Activated naive CD8-positive, alpha-beta T cell treated with anti-CD3 and anti-CD28 coated beads, Interleukin-2, amount 50 U/mL, for 24 hours (primary cell): ENCODE measurements around the gene IL25.

Source experiments
- ATAC-seq: fragments of 150-1000 bp; cut with Tn5 transposase; one replicate; pipeline ENCODE4 v1.10.0; 2021
- DNase-seq: peaks from one replicate; pipeline ENCODE4 v3.0.0; 2021
- H3K27ac Mint-ChIP-seq: one replicate; pipeline ENCODE4 v1.8.0; 2021; ENCODE audit warnings: mild to moderate bottlenecking, mixed read lengths
- H3K27me3 Mint-ChIP-seq: one replicate; pipeline ENCODE4 v1.8.0; 2021; ENCODE audit warnings: mixed read lengths
- H3K36me3 Mint-ChIP-seq: one replicate; pipeline ENCODE4 v1.8.0; 2021; ENCODE audit warnings: low read depth, mixed read lengths
- H3K4me1 Mint-ChIP-seq: one replicate; pipeline ENCODE4 v1.8.0; 2021; ENCODE audit warnings: mixed read lengths
- H3K4me3 Mint-ChIP-seq: one replicate; pipeline ENCODE4 v1.8.0; 2021; ENCODE audit warnings: mild to moderate bottlenecking, moderate library complexity, mixed read lengths
- H3K9me3 Mint-ChIP-seq: one replicate; pipeline ENCODE4 v1.8.0; 2021; ENCODE audit warnings: mixed read lengths

IL25 gene

DNA sequence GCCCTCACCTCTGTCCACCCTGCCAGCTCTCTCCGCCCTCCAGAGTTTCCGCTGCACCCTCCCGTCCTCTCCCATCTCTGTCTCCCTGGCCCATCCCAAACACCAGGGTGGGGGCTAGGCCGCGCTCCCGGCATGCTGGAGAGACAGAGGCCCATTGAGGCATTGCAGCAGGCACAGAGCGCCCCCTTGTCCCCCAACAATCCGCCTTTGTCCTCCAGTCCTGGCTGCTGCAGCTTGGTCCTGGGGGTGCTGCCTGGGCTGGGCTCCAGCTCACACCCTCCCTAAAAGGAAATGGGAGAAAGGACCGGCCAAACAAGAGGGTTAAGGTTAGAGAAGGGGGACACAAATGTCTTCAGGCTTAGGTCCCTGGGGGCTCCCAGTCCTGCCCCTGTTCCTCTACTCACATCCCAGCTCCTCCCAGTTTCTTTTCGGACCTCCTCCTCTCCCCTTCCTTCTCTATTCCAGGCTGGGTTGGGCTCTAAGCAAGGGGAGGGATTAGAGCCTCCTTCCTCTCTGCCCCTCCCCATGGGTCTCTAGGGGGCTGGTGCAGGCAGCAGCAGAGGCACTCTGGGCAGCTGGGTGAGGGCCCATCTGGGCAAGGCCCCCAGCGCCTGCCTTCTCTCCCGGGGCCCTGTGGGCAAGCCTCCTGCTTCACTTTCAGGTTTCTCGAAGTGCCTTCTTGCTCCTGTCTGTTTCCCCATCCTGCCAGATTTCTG lies 4.0 kb downstream of the IL25 start, which contains the start of gene CMTM5:
TSS of gene CMTM5 (plus strand) at position 565 of the 716 bp plus-strand sequence. CDS start 206 bp downstream, outside the sequence.
- H3K9me3 Mint-ChIP-seq: no peaks in the 10 kb centered on the region
- no peaks in the 10 kb centered on the region for H3K4me1 Mint-ChIP-seq
- no peak within 1 kb of the TSS for H3K27ac Mint-ChIP-seq
- ATAC-seq: no peak
- H3K27me3 Mint-ChIP-seq: no peaks in the 10 kb centered on the region
- DNase-seq: no peak
- no peak within 1 kb of the TSS for H3K4me3 Mint-ChIP-seq
- no peaks in the 10 kb centered on the region for H3K36me3 Mint-ChIP-seq

DNA sequence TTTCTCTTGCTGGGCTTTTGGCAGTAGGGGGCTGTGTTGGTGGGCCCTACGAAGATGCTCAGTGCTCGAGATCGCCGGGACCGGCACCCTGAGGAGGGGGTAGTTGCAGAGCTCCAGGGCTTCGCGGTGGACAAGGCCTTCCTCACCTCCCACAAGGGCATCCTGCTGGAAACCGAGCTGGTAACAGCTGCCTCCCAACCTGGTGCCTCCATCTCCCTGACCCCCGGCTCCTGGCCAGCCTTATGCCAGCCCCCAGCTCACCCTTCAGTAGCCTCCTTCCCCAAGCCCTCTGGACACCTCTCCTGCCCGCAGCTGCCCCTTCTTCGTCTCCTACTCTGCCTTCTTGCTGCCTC lies 4.6 kb downstream of the IL25 start:
- Mint-ChIP-seq H3K9me3 (no peaks in the 10 kb centered on the region), H3K27ac (no peak overlapping the region), H3K4me1 (no peaks in the 10 kb centered on the region), H3K36me3 (no peaks in the 10 kb centered on the region), H3K27me3 (no peaks in the 10 kb centered on the region), H3K4me3 (no peak overlapping the region)
- ATAC-seq (no peak), DNase-seq (no peak)

DNA sequence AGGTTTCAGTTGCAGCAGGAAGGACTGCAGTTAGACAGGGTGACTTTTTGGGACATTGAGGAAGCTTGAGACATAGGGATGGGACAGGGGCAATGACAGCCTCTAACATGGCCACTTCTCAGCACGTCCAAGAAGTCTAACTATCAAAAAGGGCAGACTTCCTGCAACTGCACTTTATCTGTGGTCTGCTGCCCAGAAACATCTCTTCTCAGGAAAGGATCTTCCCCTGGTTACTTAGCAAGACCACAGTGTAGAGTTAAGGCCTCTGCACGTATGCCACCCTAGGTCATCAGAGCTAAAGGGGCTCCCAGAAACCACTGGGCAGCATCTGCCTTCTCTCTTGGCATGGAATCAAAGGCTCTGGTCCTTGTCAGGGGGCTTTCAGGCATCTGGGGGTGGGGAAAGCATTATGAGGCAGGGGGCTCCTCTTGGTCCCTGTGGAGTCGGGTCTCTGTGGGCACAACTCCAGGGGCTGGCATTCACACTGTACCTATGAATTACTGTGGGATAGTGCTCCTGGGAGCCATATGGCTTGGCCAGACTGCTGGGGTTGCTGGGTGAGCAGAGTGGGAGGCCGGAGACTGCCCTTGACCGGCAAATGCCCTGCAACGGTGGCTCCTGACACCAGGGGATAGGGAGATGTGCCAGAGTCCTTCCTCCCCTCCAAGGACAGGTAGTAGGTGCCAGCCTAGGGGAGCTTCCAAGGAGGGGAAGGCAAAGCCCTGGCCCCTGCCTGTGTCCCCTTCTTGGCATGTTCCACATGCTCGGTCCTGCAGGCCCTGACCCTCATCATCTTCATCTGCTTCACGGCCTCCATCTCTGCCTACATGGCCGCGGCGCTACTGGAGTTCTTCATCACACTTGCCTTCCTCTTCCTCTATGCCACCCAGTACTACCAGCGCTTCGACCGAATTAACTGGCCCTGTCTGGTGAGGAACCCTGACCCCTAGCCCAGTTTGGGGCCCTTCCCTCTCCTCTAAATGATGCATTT lies 5.3 kb downstream of the IL25 start:
- Mint-ChIP-seq H3K4me1 (no peaks in the 10 kb centered on the region), H3K9me3 (no peaks in the 10 kb centered on the region), H3K27me3 (no peaks in the 10 kb centered on the region), H3K36me3 (no peaks in the 10 kb centered on the region), H3K4me3 (no peak overlapping the region), H3K27ac (no peak overlapping the region)
- DNase-seq (no peak), ATAC-seq (no peak)

DNA sequence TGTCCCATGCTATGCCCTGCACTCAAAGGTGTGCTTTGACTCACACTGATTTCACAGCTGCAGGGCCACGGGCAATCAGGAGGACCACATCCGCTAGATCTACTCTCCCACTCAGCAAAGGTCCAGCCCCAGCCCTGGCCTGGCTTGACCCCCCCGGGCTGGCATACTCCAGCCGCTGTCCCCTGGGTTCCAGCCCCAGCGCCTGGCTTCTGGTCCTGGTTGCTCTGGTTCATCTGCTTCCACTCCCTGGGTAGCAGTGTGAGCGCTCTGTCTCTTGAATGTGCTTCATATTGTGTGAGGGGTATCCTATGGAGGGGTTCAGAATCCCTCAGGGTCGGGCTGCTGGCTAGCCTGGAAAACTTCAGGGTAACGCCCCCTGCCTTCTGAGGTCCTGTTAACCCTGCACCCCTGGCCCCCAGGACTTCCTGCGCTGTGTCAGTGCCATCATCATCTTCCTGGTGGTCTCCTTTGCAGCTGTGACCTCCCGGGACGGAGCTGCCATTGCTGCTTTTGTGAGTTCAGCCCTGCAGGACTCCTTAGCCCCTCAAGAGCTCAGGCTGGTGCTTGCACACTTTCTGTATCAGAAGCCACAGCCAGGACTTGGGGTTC lies 6.1 kb downstream of the IL25 start:
- H3K4me3 Mint-ChIP-seq: no peak overlapping the region
- ATAC-seq (no peak), DNase-seq (no peak)
- no peaks in the 10 kb centered on the region for H3K4me1 Mint-ChIP-seq
- no peaks in the 10 kb centered on the region for H3K36me3 Mint-ChIP-seq
- H3K27me3 Mint-ChIP-seq: no peaks in the 10 kb centered on the region
- H3K27ac Mint-ChIP-seq: no peak overlapping the region
- H3K9me3 Mint-ChIP-seq: no peaks in the 10 kb centered on the region

DNA sequence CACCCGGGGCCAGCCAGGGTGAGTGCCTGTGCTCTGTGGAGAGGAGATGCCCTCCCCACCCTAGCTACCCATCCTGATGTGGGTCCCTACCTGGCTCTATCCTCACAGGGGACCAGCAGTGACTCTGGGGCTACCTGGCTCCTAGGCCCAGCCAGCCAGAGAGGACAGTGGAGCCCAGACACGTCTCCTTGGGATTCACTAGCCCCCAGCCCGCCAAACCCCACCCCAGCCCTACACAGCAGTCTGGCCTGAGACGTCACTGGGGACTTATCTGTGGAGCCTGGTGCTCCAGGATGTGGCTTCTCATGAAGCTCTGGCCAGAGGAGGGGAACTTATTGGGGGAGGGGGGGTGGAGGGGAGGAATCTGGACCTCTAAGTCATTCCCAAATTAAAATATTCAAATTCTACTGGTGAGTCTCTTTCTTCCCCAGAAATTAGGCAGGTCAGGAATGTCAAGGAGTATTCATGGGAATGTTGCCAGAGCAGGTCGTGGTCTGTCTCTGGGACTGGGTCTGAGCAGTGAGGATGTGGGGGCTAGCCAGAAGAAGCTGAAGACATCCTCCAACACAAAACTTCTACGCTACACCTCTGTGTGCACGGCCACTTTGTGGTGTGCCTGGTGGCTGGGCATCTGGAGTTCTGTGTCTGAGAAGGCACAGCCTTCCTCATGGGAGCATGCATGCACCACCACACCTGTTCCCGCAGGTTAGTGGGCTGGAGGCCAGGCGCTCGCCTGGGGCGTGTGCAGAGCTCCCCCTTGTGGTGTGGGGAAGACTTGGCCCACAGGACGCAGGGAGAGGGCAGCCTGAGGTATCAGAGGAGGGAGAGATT lies 7.0 kb downstream of the IL25 start:
- H3K4me1 Mint-ChIP-seq: no peaks in the 10 kb centered on the region
- no peaks in the 10 kb centered on the region for H3K27me3 Mint-ChIP-seq

DNA sequence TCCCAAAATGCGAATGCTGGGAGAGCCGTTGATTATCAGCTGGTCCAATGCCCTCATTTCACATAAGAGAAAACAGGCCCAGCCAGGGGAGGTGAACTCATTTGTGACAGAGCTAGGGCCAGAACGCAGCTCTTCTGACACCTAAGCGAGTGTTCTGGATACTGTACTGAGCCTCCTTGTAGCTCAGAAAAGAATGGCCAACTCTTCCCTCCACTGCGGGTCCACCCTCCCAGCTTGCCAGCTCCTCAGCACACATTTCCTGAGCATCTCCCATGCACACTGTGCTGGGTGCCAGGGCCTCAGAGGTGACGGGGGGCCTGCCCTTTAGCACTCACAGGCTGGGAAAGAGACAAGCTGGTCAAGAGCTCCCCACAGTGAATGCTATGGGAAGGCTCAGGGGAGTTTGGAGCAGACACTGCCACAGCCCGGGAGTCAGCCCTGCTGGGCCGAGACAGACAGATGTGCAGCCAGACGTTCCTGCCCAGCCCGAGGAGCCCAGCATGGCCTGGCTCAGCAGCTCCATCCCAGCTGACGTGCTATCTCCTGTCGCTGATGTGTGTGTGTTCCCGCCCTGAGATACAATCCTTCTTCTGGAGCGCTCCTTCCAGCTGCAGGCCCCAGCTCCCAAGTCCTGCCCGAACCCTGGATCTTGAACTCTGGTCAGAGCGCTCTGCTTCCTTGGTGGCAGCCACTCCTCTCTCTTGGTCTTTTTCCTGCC lies 7.7 kb downstream of the IL25 start:
- DNase-seq (no peak), ATAC-seq (no peak)
- no peak overlapping the region for H3K4me3 Mint-ChIP-seq
- no peaks in the 10 kb centered on the region for H3K4me1 Mint-ChIP-seq
- no peaks in the 10 kb centered on the region for H3K9me3 Mint-ChIP-seq
- no peak overlapping the region for H3K27ac Mint-ChIP-seq
- H3K27me3 Mint-ChIP-seq: no peaks in the 10 kb centered on the region
- no peaks in the 10 kb centered on the region for H3K36me3 Mint-ChIP-seq

More for the DNA sequence above, 7.0 kb downstream of the IL25 start:
- no peak overlapping the region for H3K27ac Mint-ChIP-seq
- no peak overlapping the region for H3K4me3 Mint-ChIP-seq
- peak; percentile 68 for DNase-seq
- ATAC-seq: peak; percentile 56
- H3K36me3 Mint-ChIP-seq: no peaks in the 10 kb centered on the region
- H3K9me3 Mint-ChIP-seq: no peaks in the 10 kb centered on the region

DNA sequence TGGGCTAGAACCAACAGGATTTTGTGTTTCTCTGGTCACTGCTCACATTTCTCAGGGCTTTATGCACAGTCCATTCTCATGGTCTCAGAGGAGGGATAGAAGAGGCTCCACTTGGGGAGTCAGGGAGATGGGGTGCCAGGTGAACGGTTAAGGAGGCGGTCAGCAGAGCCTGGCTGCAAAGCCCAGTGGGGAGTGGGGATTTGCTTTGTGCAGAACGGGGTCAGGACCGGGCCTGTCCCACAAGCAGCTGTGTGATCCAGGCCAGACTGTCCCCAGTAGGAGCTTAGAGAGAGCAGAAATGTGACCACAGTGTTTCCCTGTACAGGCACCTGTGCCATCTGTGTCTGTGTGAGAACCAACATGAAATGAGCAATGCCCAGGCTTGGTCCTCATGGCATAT lies 8.4 kb downstream of the IL25 start:
- Mint-ChIP-seq H3K4me3 (no peak overlapping the region), H3K4me1 (no peaks in the 10 kb centered on the region), H3K27me3 (no peaks in the 10 kb centered on the region), H3K9me3 (no peaks in the 10 kb centered on the region), H3K36me3 (no peaks in the 10 kb centered on the region), H3K27ac (no peak overlapping the region)
- no peak for DNase-seq
- ATAC-seq: no peak

DNA sequence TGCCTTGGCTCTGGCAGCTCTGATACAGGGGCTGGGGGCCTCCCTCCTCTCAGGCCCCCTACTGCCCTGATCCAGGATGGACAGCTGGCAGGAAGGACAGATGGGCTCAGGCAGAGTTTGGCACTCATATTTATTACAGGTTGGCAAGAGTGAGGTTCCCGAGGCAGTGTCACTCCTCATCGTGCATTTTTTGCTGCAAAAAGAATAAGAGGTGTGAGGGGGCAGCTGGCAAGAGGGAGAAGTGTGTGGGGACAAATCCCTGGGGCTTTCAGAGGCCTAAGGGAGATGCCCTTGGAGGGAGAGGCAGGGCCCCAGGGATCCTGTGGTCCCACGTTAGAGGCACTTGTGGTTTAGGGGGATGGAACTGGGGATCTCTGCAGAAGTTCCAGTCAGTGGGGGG lies 9.3 kb downstream of the IL25 start:
- ATAC-seq (no peak), DNase-seq (no peak)
- H3K27ac Mint-ChIP-seq: no peak overlapping the region
- no peaks in the 10 kb centered on the region for H3K36me3 Mint-ChIP-seq
- no peaks in the 10 kb centered on the region for H3K9me3 Mint-ChIP-seq
- no peak overlapping the region for H3K4me3 Mint-ChIP-seq
- H3K27me3 Mint-ChIP-seq: no peaks in the 10 kb centered on the region
- H3K4me1 Mint-ChIP-seq: no peaks in the 10 kb centered on the region

DNA sequence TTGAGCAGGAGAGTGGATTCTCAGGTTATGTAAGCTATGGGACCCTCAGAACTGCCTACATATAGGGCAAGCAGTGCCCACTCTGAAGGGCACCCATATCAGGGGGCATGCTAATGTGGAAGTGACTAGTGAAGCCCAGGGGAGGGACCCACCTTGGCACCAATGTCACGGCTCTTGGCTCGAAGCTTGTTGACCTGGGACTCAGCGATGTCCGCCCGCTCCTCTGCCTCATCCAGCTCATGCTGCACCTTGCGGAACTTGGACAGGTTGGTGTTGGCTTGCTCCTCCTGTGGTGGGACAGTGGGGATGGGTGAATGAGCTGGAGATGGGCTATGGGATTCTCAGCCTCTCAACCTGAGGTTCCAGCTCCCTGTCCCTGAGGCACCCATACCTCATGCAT lies 9.7 kb downstream of the IL25 start:
- DNase-seq (no peak), ATAC-seq (no peak)
- Mint-ChIP-seq H3K4me3 (no peak overlapping the region), H3K4me1 (no peaks in the 10 kb centered on the region), H3K27me3 (no peaks in the 10 kb centered on the region), H3K27ac (no peak overlapping the region), H3K9me3 (no peaks in the 10 kb centered on the region), H3K36me3 (no peaks in the 10 kb centered on the region)

DNA sequence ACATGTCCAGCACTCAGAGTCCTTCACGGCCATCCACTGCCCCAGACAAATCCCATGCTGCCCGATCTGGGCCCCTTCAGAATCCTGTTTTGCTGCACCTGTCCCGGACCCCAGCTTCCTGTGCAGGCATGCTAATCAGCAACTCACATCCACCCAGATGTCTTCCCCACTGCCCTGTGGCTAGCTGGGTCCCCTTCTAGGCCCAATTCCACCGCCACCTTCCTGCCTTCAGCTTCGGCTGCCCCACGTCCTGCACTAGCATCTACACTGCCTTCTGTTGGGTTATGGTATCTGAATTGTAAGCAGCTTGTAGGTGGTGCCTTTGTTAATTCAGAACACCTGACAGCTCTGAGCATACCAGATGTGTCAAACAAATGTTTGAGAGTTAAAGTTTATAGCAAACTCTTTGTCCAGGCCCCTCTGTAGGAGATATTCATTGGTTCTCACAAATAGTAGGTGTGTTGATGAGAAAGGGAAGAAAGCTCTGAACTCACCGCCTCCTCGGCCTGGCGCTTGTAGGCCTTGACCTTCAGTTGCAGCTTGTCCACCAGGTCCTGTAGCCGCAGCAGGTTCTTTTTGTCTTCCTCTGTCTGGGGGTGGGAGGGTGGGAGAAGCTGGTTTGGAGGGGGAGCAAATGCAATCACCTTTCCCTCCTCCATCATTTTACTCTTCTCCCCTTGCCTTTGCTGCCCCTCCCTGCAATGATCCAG lies 10.3 kb downstream of the IL25 start:
- DNase-seq (no peak), ATAC-seq (no peak)
- no peak overlapping the region for H3K27ac Mint-ChIP-seq
- H3K27me3 Mint-ChIP-seq: no peaks in the 10 kb centered on the region
- H3K4me3 Mint-ChIP-seq: no peak overlapping the region
- H3K9me3 Mint-ChIP-seq: no peaks in the 10 kb centered on the region
- H3K4me1 Mint-ChIP-seq: no peaks in the 10 kb centered on the region
- H3K36me3 Mint-ChIP-seq: no peaks in the 10 kb centered on the region

DNA sequence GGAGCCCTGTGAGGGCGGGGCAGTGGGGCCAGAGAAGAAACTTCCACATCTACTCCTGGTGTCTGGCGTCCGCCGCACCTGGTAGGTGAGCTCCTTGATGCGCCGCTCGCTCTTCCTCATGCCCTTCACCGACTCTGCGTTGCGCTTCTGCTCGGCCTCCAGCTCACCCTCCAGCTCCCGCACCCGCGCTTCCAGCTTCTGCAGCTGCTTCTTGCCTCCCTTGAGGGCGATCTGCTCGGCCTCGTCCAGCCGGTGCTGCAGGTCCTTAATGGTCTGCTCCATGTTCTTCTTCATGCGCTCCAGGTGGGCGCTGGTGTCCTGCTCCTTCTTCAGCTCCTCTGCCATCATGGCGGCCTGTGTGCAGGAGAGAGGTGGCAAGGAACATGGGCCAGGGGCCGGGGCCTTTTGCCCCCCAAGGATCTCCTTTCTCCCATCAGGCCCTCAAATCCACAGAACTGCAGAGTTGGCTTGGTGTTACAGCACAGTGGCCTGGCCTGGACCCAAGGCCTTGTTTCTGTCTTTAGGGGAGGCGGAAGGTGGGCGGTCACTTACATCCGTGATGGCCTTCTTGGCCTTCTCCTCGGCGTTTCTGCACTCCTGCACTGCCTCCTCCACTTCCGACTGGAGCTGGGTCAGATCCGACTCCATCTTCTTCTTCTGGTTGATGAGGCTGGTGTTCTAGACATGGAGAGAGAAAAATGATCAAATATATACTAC lies 11.9 kb downstream of the IL25 start:
- no peak overlapping the region for H3K4me3 Mint-ChIP-seq
- H3K27ac Mint-ChIP-seq: no peak overlapping the region
- H3K9me3 Mint-ChIP-seq: no peaks in the 10 kb centered on the region
- H3K36me3 Mint-ChIP-seq: no peaks in the 10 kb centered on the region
- DNase-seq: no peak
- no peaks in the 10 kb centered on the region for H3K4me1 Mint-ChIP-seq
- H3K27me3 Mint-ChIP-seq: peaks cover 2% of the 10 kb centered on the region
- no peak for ATAC-seq

DNA sequence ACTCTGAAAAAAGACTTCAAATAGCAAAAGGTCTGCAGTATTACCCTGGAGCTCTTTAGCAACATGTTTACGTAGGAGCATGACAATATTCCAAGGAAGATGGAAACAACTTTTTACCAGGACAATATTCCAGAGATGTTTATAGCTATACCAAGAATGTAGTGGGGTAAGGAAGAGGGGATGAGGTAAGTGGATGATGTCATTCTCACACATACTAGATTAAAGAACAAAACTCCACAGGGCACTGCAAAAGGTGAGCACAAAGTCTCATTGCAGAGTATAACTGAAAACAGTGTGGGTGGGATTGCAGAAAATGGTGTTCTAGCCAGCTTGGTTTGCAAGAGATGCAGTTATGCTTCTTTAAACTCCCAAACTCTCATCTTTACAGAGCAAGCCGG lies 12.6 kb downstream of the IL25 start:
- Mint-ChIP-seq H3K27ac (no peak overlapping the region), H3K27me3 (peaks cover 2% of the 10 kb centered on the region), H3K9me3 (no peaks in the 10 kb centered on the region), H3K36me3 (no peaks in the 10 kb centered on the region), H3K4me1 (no peaks in the 10 kb centered on the region), H3K4me3 (no peak overlapping the region)
- DNase-seq: no peak
- no peak for ATAC-seq
